Measurements from ENCODE around the gene CAMK2D. TPM values are rescaled to one million over a fixed set of nuclear protein-coding genes. Genes with fewer than 3 reads are reported as not detected.
A peak's percentile ranks its signal among the peaks of the same experiment; 100 is the strongest.

Gene CAMK2D
- total and polyA plus RNA-seq, 2 donors from 2014 or later: 9.1 to 34.7 TPM

GRCh38 chr4:113461281-113461680, 300.3 kb downstream of the CAMK2D start:
- TF ChIP-seq CTCF (IDR thresholded peaks at IDR 0.05; ENCODE audit: borderline replicate concordance, extremely low read depth, insufficient read depth): no peak
- H3K4me3 ChIP-seq (ENCODE audit: low read length in 3 of 3): no peak overlapping the region
- no peak overlapping the region for H3K9ac ChIP-seq (ENCODE audit: low read length in 3 of 3)
- no peaks in the 10 kb centered on the region for H3K4me1 ChIP-seq (ENCODE audit: control insufficient read depth in 2 of 3, insufficient read depth in 2 of 3, low read depth in 1 of 3, low read length in 3 of 3)
- no peaks in the 10 kb centered on the region for H3K27me3 ChIP-seq (ENCODE audit: control insufficient read depth, insufficient read depth, low read length)
- DNase-seq (no peak), FAIRE-seq (no peak)
- intact Hi-C loops (cut with DNase I): no loop called here
- no peaks in the 10 kb centered on the region for H3K9me3 ChIP-seq (ENCODE audit: control insufficient read depth in 2 of 3, insufficient read depth in 1 of 3, low read length in 3 of 3)
- peaks cover 0 to 4% (median 2%) of the 10 kb centered on the region in 3 donors for H3K36me3 ChIP-seq (ENCODE audit: control insufficient read depth in 2 of 3, insufficient read depth in 3 of 3, low read length in 3 of 3)
- H3K27ac ChIP-seq (ENCODE audit: low read depth in 2 of 2, low read length in 2 of 2): no peak overlapping the region

GRCh38 chr4:113457886-113458285, 303.7 kb downstream of the CAMK2D start:
- no peak for TF ChIP-seq CTCF (IDR thresholded peaks at IDR 0.05; ENCODE audit: borderline replicate concordance, extremely low read depth, insufficient read depth)
- Histone ChIP-seq H3K27me3 (ENCODE audit: control insufficient read depth, insufficient read depth, low read length) (no peaks in the 10 kb centered on the region), H3K36me3 (ENCODE audit: control insufficient read depth in 2 of 3, insufficient read depth in 3 of 3, low read length in 3 of 3) (peaks cover 0 to 4% (median 0%) of the 10 kb centered on the region in 3 donors), H3K9ac (ENCODE audit: low read length in 3 of 3) (no peak overlapping the region), H3K9me3 (ENCODE audit: control insufficient read depth in 2 of 3, insufficient read depth in 1 of 3, low read length in 3 of 3) (no peaks in the 10 kb centered on the region), H3K4me1 (ENCODE audit: control insufficient read depth in 2 of 3, insufficient read depth in 2 of 3, low read depth in 1 of 3, low read length in 3 of 3) (no peaks in the 10 kb centered on the region), H3K4me3 (ENCODE audit: low read length in 3 of 3) (no peak overlapping the region), H3K27ac (ENCODE audit: low read depth in 2 of 2, low read length in 2 of 2) (no peak overlapping the region)
- intact Hi-C loops (cut with DNase I): no loop called here
- FAIRE-seq (no peak), DNase-seq (peak in 1 of 5 donors; percentile 12)

GRCh38 chr4:113457121-113457520, 304.4 kb downstream of the CAMK2D start:
- Histone ChIP-seq H3K36me3 (ENCODE audit: control insufficient read depth in 2 of 3, insufficient read depth in 3 of 3, low read length in 3 of 3) (peaks cover 0 to 4% (median 0%) of the 10 kb centered on the region in 3 donors), H3K9me3 (ENCODE audit: control insufficient read depth in 2 of 3, insufficient read depth in 1 of 3, low read length in 3 of 3) (no peaks in the 10 kb centered on the region), H3K9ac (ENCODE audit: low read length in 3 of 3) (no peak overlapping the region), H3K27ac (ENCODE audit: low read depth in 2 of 2, low read length in 2 of 2) (no peak overlapping the region), H3K4me1 (ENCODE audit: control insufficient read depth in 2 of 3, insufficient read depth in 2 of 3, low read depth in 1 of 3, low read length in 3 of 3) (no peaks in the 10 kb centered on the region), H3K27me3 (ENCODE audit: control insufficient read depth, insufficient read depth, low read length) (no peaks in the 10 kb centered on the region), H3K4me3 (ENCODE audit: low read length in 3 of 3) (no peak overlapping the region)
- no peak for DNase-seq
- intact Hi-C loops (cut with DNase I): no loop called here
- no peak for TF ChIP-seq CTCF (IDR thresholded peaks at IDR 0.05; ENCODE audit: borderline replicate concordance, extremely low read depth, insufficient read depth)
- FAIRE-seq: no peak

- no peak overlapping the region for H3K4me3 ChIP-seq (ENCODE audit: low read length in 3 of 3)
- H3K9me3 ChIP-seq (ENCODE audit: control insufficient read depth in 2 of 3, insufficient read depth in 1 of 3, low read length in 3 of 3): no peaks in the 10 kb centered on the region
- no peaks in the 10 kb centered on the region for H3K4me1 ChIP-seq (ENCODE audit: control insufficient read depth in 2 of 3, insufficient read depth in 2 of 3, low read depth in 1 of 3, low read length in 3 of 3)
- no peak overlapping the region for H3K27ac ChIP-seq (ENCODE audit: low read depth in 2 of 2, low read length in 2 of 2)
- TF ChIP-seq CTCF (IDR thresholded peaks at IDR 0.05; ENCODE audit: borderline replicate concordance, extremely low read depth, insufficient read depth): no peak
- no peaks in the 10 kb centered on the region for H3K36me3 ChIP-seq (ENCODE audit: control insufficient read depth in 2 of 3, insufficient read depth in 3 of 3, low read length in 3 of 3)
- no peaks in the 10 kb centered on the region for H3K27me3 ChIP-seq (ENCODE audit: control insufficient read depth, insufficient read depth, low read length)
- peak in 2 of 5 donors; percentile 68 to 73 for DNase-seq
- no peak overlapping the region for H3K9ac ChIP-seq (ENCODE audit: low read length in 3 of 3)
- intact Hi-C loops (cut with DNase I): no loop called here
- no peak for FAIRE-seq
These were observed 306.5 kb downstream of the CAMK2D start for GRCh38 chr4:113455061-113455460.
